Duodenal mucosa (tissue), 2 donors: ENCODE results near the gene CAMK2B.

ENCODE experiments used
- H3K27ac ChIP-seq: one replicate; pipeline ENCODE4 v1.7.0; 2013; ENCODE audit warnings: low read depth, low read length
- H3K27me3 ChIP-seq, 2 donors: one replicate each; pipeline ENCODE4 v1.7.0; 2013; ENCODE audit warnings: low read length in 2 of 2, control low read depth in 1 of 2; ENCODE audit not compliant: insufficient read depth in 2 of 2, control insufficient read depth in 1 of 2
- H3K36me3 ChIP-seq, 2 donors: one replicate each; pipeline ENCODE4 v1.7.0; 2013; ENCODE audit warnings: low read length in 2 of 2, control low read depth in 1 of 2; ENCODE audit not compliant: insufficient read depth in 2 of 2, control insufficient read depth in 1 of 2
- H3K4me1 ChIP-seq, 2 donors: one replicate each; pipeline ENCODE4 v1.7.0; 2013; ENCODE audit warnings: low read length in 2 of 2, control low read depth in 1 of 2; ENCODE audit not compliant: insufficient read depth in 2 of 2, control insufficient read depth in 1 of 2
- H3K4me3 ChIP-seq, 2 donors: one replicate each; pipeline ENCODE4 v1.7.0; 2013; ENCODE audit warnings: low read length in 2 of 2, low read depth in 1 of 2
- H3K9ac ChIP-seq, 2 donors: one replicate each; pipeline ENCODE4 v1.7.0; 2013; ENCODE audit warnings: low read length in 2 of 2, low read depth in 1 of 2
- H3K9me3 ChIP-seq, 2 donors: one replicate each; pipeline ENCODE4 v1.7.0; 2013; ENCODE audit warnings: low read length in 2 of 2, control low read depth in 1 of 2; ENCODE audit not compliant: control insufficient read depth in 1 of 2

CAMK2B gene

DNA sequence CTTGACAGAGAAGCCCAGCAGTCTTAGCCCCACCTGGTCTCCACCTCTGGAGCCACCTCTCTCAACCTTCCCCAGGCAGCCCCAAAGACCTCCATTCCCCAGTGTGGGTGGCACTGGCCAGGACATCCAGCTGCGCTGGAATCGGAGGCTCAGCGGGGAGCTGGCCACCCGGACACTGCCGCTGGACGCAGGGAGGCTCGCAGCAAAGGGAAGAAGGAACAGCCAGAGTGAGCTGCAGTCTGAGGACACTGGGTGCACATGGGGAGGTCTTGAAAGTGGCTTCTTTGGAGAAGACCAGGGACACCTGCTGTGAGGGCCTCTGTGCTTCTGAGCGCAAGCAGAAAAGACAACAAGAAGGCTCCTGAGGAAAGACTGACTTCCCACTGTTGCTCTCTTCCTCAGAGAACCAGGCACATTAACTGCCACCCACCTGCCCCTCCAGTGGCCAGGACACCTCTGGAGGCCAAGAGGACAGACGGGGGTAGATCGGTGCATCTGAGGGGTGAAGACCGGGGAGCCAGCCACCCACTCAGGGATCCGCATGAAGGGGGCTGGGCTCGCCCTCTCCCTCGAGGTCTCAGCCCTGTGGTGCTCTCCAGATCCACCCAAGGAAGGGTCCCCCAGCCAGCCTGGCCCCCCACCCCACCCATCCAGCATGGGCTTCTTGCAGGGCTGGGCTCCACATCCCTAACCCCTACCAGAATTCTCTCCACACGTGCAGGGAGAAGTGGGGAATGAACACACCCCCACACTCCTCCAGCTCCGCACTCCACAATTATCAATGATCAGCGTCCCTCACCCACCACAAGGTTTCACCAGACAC, 1.8 kb downstream of the CAMK2B start:
- H3K9me3 ChIP-seq: no peaks in the 10 kb centered on the region
- no peak overlapping the region for H3K4me3 ChIP-seq
- no peak overlapping the region for H3K27ac ChIP-seq
- H3K27me3 ChIP-seq: peaks cover 25 to 27% of the 10 kb centered on the region in 2 donors
- H3K36me3 ChIP-seq: no peaks in the 10 kb centered on the region
- H3K4me1 ChIP-seq: no peaks in the 10 kb centered on the region
- H3K9ac ChIP-seq: no peak overlapping the region

- Histone ChIP-seq H3K4me3 (no peak overlapping the region), H3K27ac (no peak overlapping the region), H3K9ac (no peak overlapping the region), H3K4me1 (no peaks in the 10 kb centered on the region), H3K27me3 (peaks cover 25 to 27% of the 10 kb centered on the region in 2 donors), H3K36me3 (no peaks in the 10 kb centered on the region), H3K9me3 (no peaks in the 10 kb centered on the region)
These were observed 2.6 kb downstream of the CAMK2B start for GRCh38 chr7:44322631-44323363.

GRCh38 chr7:44321796-44322195, 3.6 kb downstream of the CAMK2B start:
- Histone ChIP-seq H3K4me1 (no peaks in the 10 kb centered on the region), H3K27me3 (peaks cover 20 to 23% of the 10 kb centered on the region in 2 donors), H3K4me3 (no peak overlapping the region), H3K9me3 (no peaks in the 10 kb centered on the region), H3K27ac (no peak overlapping the region), H3K36me3 (no peaks in the 10 kb centered on the region), H3K9ac (no peak overlapping the region)

DNA sequence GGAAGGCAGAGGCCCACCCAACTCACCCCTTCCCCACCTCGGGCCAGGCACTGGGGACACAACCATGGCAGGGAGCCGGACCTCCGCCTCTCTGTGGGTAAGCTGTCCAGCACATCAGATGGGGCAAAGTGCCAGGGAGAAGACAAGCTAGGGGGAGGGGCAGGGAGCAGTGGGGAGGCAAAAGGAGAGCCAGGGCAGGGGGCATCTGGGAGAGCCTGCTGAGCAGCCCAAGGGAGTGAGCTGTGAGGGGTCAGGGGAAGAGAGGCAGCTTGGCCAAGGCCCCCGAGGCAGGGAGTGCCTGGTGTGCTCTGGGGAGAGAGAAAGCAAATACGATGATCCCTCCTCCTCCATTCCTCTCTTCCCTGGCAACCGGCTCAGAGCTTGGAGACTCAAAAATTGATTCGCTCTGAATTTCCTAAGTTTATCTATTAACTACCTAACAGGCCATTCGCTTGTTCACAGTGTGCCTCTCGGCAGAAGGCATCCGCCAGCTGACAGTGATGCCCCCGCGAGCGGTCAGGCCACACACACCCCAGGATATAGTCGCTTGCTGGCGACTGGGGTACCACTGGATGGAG, 4.5 kb downstream of the CAMK2B start:
- Histone ChIP-seq H3K27ac (no peak overlapping the region), H3K4me1 (no peaks in the 10 kb centered on the region), H3K9ac (no peak overlapping the region), H3K4me3 (no peak overlapping the region), H3K36me3 (no peaks in the 10 kb centered on the region), H3K27me3 (peaks cover 14 to 15% of the 10 kb centered on the region in 2 donors), H3K9me3 (no peaks in the 10 kb centered on the region)

GRCh38 chr7:44320141-44320540, 5.3 kb downstream of the CAMK2B start:
- Histone ChIP-seq H3K27ac (no peak overlapping the region), H3K9me3 (no peaks in the 10 kb centered on the region), H3K9ac (no peak overlapping the region), H3K4me1 (no peaks in the 10 kb centered on the region), H3K4me3 (no peak overlapping the region), H3K27me3 (peaks cover 13 to 14% of the 10 kb centered on the region in 2 donors), H3K36me3 (no peaks in the 10 kb centered on the region)

GRCh38 chr7:44318332-44318731, 7.1 kb downstream of the CAMK2B start:
- H3K36me3 ChIP-seq: no peaks in the 10 kb centered on the region
- peaks cover 0 to 5% of the 10 kb centered on the region in 2 donors for H3K27me3 ChIP-seq
- H3K27ac ChIP-seq: no peak overlapping the region
- H3K9ac ChIP-seq: no peak overlapping the region
- no peaks in the 10 kb centered on the region for H3K9me3 ChIP-seq
- no peaks in the 10 kb centered on the region for H3K4me1 ChIP-seq
- H3K4me3 ChIP-seq: no peak overlapping the region

DNA sequence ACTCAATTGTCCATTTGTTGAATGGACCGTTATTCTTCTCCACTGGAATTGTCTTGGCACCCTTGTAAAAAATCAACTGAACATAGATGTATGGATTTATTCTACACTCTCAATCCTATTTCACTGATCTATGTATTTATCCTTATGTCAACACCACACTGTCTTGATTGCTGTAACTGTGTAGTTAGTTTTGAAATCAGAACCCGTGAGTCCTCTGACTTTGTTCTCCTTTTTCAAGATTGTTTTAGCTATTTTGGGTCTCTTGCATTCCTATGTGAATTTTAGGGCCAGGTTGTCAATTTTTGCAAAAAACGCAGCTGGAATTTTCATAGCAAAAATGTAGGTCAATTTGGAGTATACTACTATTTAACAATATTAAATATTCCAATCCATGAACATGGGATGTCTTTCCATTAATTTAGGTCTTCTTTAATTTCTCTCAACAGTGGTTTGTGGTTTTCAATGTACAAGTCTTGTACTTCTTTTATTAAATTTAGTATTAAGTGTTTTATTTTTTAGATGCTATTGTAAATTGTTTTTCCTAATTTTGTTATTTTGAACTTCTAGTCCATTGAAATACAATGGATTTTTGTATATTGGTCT, 10.0 kb downstream of the CAMK2B start:
- no peaks in the 10 kb centered on the region for H3K36me3 ChIP-seq
- H3K9ac ChIP-seq: no peak overlapping the region
- no peaks in the 10 kb centered on the region for H3K9me3 ChIP-seq
- H3K4me1 ChIP-seq: no peaks in the 10 kb centered on the region
- no peak overlapping the region for H3K4me3 ChIP-seq
- H3K27ac ChIP-seq: no peak overlapping the region
- peaks cover 3 to 7% of the 10 kb centered on the region in 2 donors for H3K27me3 ChIP-seq

- Histone ChIP-seq H3K4me1 (peaks cover 0 to 4% of the 10 kb centered on the region in 2 donors), H3K4me3 (no peak overlapping the region), H3K27ac (no peak overlapping the region), H3K27me3 (peaks cover 13 to 20% of the 10 kb centered on the region in 2 donors), H3K9me3 (no peaks in the 10 kb centered on the region), H3K9ac (no peak overlapping the region), H3K36me3 (no peaks in the 10 kb centered on the region)
These were observed 11.8 kb downstream of the CAMK2B start for GRCh38 chr7:44313621-44314031.

GRCh38 chr7:44313016-44313415, 12.4 kb downstream of the CAMK2B start:
- Histone ChIP-seq H3K4me1 (peaks cover 0 to 4% of the 10 kb centered on the region in 2 donors), H3K9me3 (no peaks in the 10 kb centered on the region)

More at GRCh38 chr7:44313016-44313415, 12.4 kb downstream of the CAMK2B start:
- H3K4me3 ChIP-seq: no peak overlapping the region
- no peak overlapping the region for H3K27ac ChIP-seq
- H3K9ac ChIP-seq: no peak overlapping the region
- H3K27me3 ChIP-seq: peaks cover 16 to 26% of the 10 kb centered on the region in 2 donors
- H3K36me3 ChIP-seq: no peaks in the 10 kb centered on the region
